ENCODE data around the gene DCBLD2. TPM values are rescaled to one million over a fixed set of nuclear protein-coding genes. Genes with fewer than 3 reads are reported as not detected.

Gene DCBLD2
- total RNA-seq, 2 donors from 2014 or later: 2.5 to 3.6 TPM

- Mint-ChIP-seq H3K36me3 (ENCODE audit: low read depth) (no peaks in the 10 kb centered on the region), H3K27me3 (peaks cover 28% of the 10 kb centered on the region)
Measured at GRCh38 chr3:98765721-98766120, 135.8 kb downstream of the DCBLD2 start.

GRCh38 chr3:98764472-98764884 is 137.0 kb downstream of the DCBLD2 start:
- H3K27me3 Mint-ChIP-seq: peaks cover 27% of the 10 kb centered on the region
- H3K27ac Mint-ChIP-seq: no peak overlapping the region
- ATAC-seq (replicated peaks): no peak
- no peaks in the 10 kb centered on the region for H3K36me3 Mint-ChIP-seq (ENCODE audit: low read depth)
- no peaks in the 10 kb centered on the region for H3K4me1 Mint-ChIP-seq
- no peak overlapping the region for H3K4me3 Mint-ChIP-seq
- H3K9me3 Mint-ChIP-seq: no peaks in the 10 kb centered on the region

More at GRCh38 chr3:98765721-98766120, 135.8 kb downstream of the DCBLD2 start:
- no peak overlapping the region for H3K4me3 Mint-ChIP-seq
- no peaks in the 10 kb centered on the region for H3K9me3 Mint-ChIP-seq
- no peaks in the 10 kb centered on the region for H3K4me1 Mint-ChIP-seq
- no peak overlapping the region for H3K27ac Mint-ChIP-seq
- ATAC-seq (replicated peaks): no peak

GRCh38 chr3:98763819-98764418 is 137.6 kb downstream of the DCBLD2 start:
- Mint-ChIP-seq H3K36me3 (ENCODE audit: low read depth) (no peaks in the 10 kb centered on the region), H3K4me3 (no peak overlapping the region), H3K27me3 (peaks cover 30% of the 10 kb centered on the region), H3K27ac (no peak overlapping the region), H3K4me1 (no peaks in the 10 kb centered on the region), H3K9me3 (no peaks in the 10 kb centered on the region)
- no peak for ATAC-seq (replicated peaks)

- Mint-ChIP-seq H3K4me1 (no peaks in the 10 kb centered on the region), H3K9me3 (no peaks in the 10 kb centered on the region), H3K36me3 (ENCODE audit: low read depth) (no peaks in the 10 kb centered on the region), H3K4me3 (no peak within 1 kb of the TSS), H3K27ac (no peak within 1 kb of the TSS), H3K27me3 (peaks cover 24% of the 10 kb centered on the region)
- ATAC-seq (replicated peaks): no peak
Measured at GRCh38 chr3:98763076-98763475, 138.4 kb downstream of the DCBLD2 start, which contains the start of gene ST3GAL6. Gene ST3GAL6, plus strand, starts transcription at chr3:98763340. Its CDS starts 5,101 bp downstream, at chr3:98768441.

GRCh38 chr3:98761643-98762229 is 139.8 kb downstream of the DCBLD2 start:
- Mint-ChIP-seq H3K4me1 (no peaks in the 10 kb centered on the region), H3K36me3 (ENCODE audit: low read depth) (no peaks in the 10 kb centered on the region)
- no peak for ATAC-seq (replicated peaks)

GRCh38 chr3:98759629-98760028 is 141.9 kb downstream of the DCBLD2 start:
- Mint-ChIP-seq H3K27ac (no peak overlapping the region), H3K4me1 (no peaks in the 10 kb centered on the region), H3K27me3 (peaks cover 27% of the 10 kb centered on the region), H3K36me3 (ENCODE audit: low read depth) (no peaks in the 10 kb centered on the region), H3K9me3 (no peaks in the 10 kb centered on the region), H3K4me3 (no peak overlapping the region)
- ATAC-seq (replicated peaks): no peak

More at GRCh38 chr3:98761643-98762229, 139.8 kb downstream of the DCBLD2 start:
- H3K27ac Mint-ChIP-seq: no peak overlapping the region
- H3K9me3 Mint-ChIP-seq: no peaks in the 10 kb centered on the region
- H3K27me3 Mint-ChIP-seq: peaks cover 20% of the 10 kb centered on the region
- H3K4me3 Mint-ChIP-seq: no peak overlapping the region

- ATAC-seq (replicated peaks): no peak
- H3K4me3 Mint-ChIP-seq: no peak overlapping the region
- H3K36me3 Mint-ChIP-seq (ENCODE audit: low read depth): no peaks in the 10 kb centered on the region
- peaks cover 27% of the 10 kb centered on the region for H3K27me3 Mint-ChIP-seq
- no peaks in the 10 kb centered on the region for H3K4me1 Mint-ChIP-seq
- no peaks in the 10 kb centered on the region for H3K9me3 Mint-ChIP-seq
- no peak overlapping the region for H3K27ac Mint-ChIP-seq
Measured at GRCh38 chr3:98755601-98756000, 145.9 kb downstream of the DCBLD2 start.

GRCh38 chr3:98754483-98754882 is 147.0 kb downstream of the DCBLD2 start:
- H3K27ac Mint-ChIP-seq: no peak overlapping the region
- no peak for ATAC-seq (replicated peaks)
- H3K4me3 Mint-ChIP-seq: no peak overlapping the region
- peaks cover 24% of the 10 kb centered on the region for H3K27me3 Mint-ChIP-seq
- no peaks in the 10 kb centered on the region for H3K4me1 Mint-ChIP-seq
- no peaks in the 10 kb centered on the region for H3K36me3 Mint-ChIP-seq (ENCODE audit: low read depth)
- no peaks in the 10 kb centered on the region for H3K9me3 Mint-ChIP-seq

GRCh38 chr3:98750276-98750919 is 151.1 kb downstream of the DCBLD2 start:
- Mint-ChIP-seq H3K9me3 (no peaks in the 10 kb centered on the region), H3K27ac (no peak overlapping the region), H3K4me3 (no peak overlapping the region), H3K4me1 (no peaks in the 10 kb centered on the region), H3K27me3 (peaks cover 22% of the 10 kb centered on the region), H3K36me3 (ENCODE audit: low read depth) (no peaks in the 10 kb centered on the region)
- no peak for ATAC-seq (replicated peaks)

GRCh38 chr3:98746882-98747281 is 154.6 kb downstream of the DCBLD2 start:
- no peak overlapping the region for H3K27ac Mint-ChIP-seq
- H3K4me1 Mint-ChIP-seq: no peaks in the 10 kb centered on the region
- no peak for ATAC-seq (replicated peaks)
- H3K36me3 Mint-ChIP-seq (ENCODE audit: low read depth): no peaks in the 10 kb centered on the region
- H3K27me3 Mint-ChIP-seq: peaks cover 19% of the 10 kb centered on the region
- no peaks in the 10 kb centered on the region for H3K9me3 Mint-ChIP-seq
- H3K4me3 Mint-ChIP-seq: no peak overlapping the region

GRCh38 chr3:98746122-98746521 is 155.4 kb downstream of the DCBLD2 start:
- Mint-ChIP-seq H3K27me3 (peaks cover 19% of the 10 kb centered on the region), H3K4me1 (no peaks in the 10 kb centered on the region), H3K9me3 (no peaks in the 10 kb centered on the region), H3K4me3 (no peak overlapping the region), H3K27ac (no peak overlapping the region), H3K36me3 (ENCODE audit: low read depth) (no peaks in the 10 kb centered on the region)
- ATAC-seq (replicated peaks): no peak

Other genes with a start within 250 kb of the DCBLD2 start
- not detected for gene ST3GAL6, start 138.4 kb downstream of the DCBLD2 start, total RNA-seq

Measured in activated T-helper 17 cell treated with anti-CD3 and anti-CD28 coated beads, Interleukin-2, amount 50 U/mL, for 72 hours (primary cell).